Activated naive CD4-positive, alpha-beta T cell treated with anti-CD3 and anti-CD28 coated beads, Interleukin-2, amount 50 U/mL, for 72 hours (primary cell): ENCODE data around the gene RAD52. TPM values are rescaled to one million over a fixed set of nuclear protein-coding genes. Genes with fewer than 3 reads are reported as not detected.

Source experiments
- ATAC-seq, 2 donors: fragments of 150-1000 bp; cut with Tn5 transposase; 2 replicates each; pipeline ENCODE4 v1.10.0; 2021; ENCODE audit warnings: mild to moderate bottlenecking in 2 of 2, moderate library complexity in 2 of 2
- DNase-seq, 2 donors: peaks; one replicate each; pipeline ENCODE4 v3.0.0; 2021 to 2022; ENCODE audit warnings: low spot score in 2 of 2
- H3K27ac Mint-ChIP-seq, 2 donors: one replicate each; pipeline ENCODE4 v1.8.0; 2022; ENCODE audit warnings: mild to moderate bottlenecking in 2 of 2, mixed read lengths in 2 of 2
- H3K36me3 Mint-ChIP-seq, 2 donors: one replicate each; pipeline ENCODE4 v1.8.0; 2022; ENCODE audit warnings: mixed read lengths in 2 of 2
- H3K9me3 Mint-ChIP-seq, 2 donors: one replicate each; pipeline ENCODE4 v1.8.0; 2022; ENCODE audit warnings: mixed read lengths in 2 of 2
- total RNA-seq, 2 donors: library from RNA; stranded (reverse); gene quantifications; one replicate each; pipeline ENCODE4 v1.2.3, GENCODE V29; 2022

Gene RAD52
- total RNA-seq: 10 to 100 TPM in 1 of 2 donors, 1 to 10 TPM in 1; 3.1 to 19.0 TPM

GRCh38 chr12:949453-950191, at the start of gene RAD52:
Gene RAD52, minus strand, starts transcription at chr12:949694. Its CDS starts 16,636 bp downstream, at chr12:933058.
- ATAC-seq (peak; percentile 87 to 88), DNase-seq (peak; percentile 93 to 99)
- Mint-ChIP-seq H3K27ac (peak within 1 kb of the TSS; percentile 92 to 95), H3K9me3 (no peaks in the 10 kb centered on the region), H3K36me3 (peaks cover 9 to 27% of the 10 kb centered on the region in 2 donors)

- no peak for ATAC-seq
Observed at GRCh38 chr12:998020-998874, 48.8 kb upstream of the RAD52 start.

GRCh38 chr12:997505-997904, 48.0 kb upstream of the RAD52 start:
- Mint-ChIP-seq H3K27ac (no peak overlapping the region), H3K36me3 (no peaks in the 10 kb centered on the region), H3K9me3 (no peaks in the 10 kb centered on the region)
- no peak for ATAC-seq
- DNase-seq: no peak

More at GRCh38 chr12:998020-998874, 48.8 kb upstream of the RAD52 start:
- no peak for DNase-seq
- Mint-ChIP-seq H3K27ac (no peak overlapping the region), H3K9me3 (no peaks in the 10 kb centered on the region), H3K36me3 (peaks cover 0 to 1% of the 10 kb centered on the region in 2 donors)

GRCh38 chr12:996881-997280, 47.4 kb upstream of the RAD52 start:
- Mint-ChIP-seq H3K9me3 (no peaks in the 10 kb centered on the region), H3K27ac (no peak overlapping the region), H3K36me3 (peaks cover 0 to under 1% of the 10 kb centered on the region in 2 donors)
- no peak for ATAC-seq
- no peak for DNase-seq

- no peak for ATAC-seq
- H3K27ac Mint-ChIP-seq: no peak overlapping the region
- DNase-seq: no peak
- peaks cover 0 to 17% of the 10 kb centered on the region in 2 donors for H3K36me3 Mint-ChIP-seq
- no peaks in the 10 kb centered on the region for H3K9me3 Mint-ChIP-seq
Observed at GRCh38 chr12:992647-993046, 43.2 kb upstream of the RAD52 start.

- Mint-ChIP-seq H3K36me3 (peaks cover 0 to 17% of the 10 kb centered on the region in 2 donors), H3K27ac (peak overlapping the region; percentile 89 to 93), H3K9me3 (no peaks in the 10 kb centered on the region)
- DNase-seq (no peak), ATAC-seq (peak; percentile 39 to 71)
Observed at GRCh38 chr12:991350-992333, 42.1 kb upstream of the RAD52 start.

- H3K9me3 Mint-ChIP-seq: no peaks in the 10 kb centered on the region
- H3K36me3 Mint-ChIP-seq: peaks cover 0 to 17% of the 10 kb centered on the region in 2 donors
- DNase-seq (peak; percentile 88 to 89), ATAC-seq (peak; percentile 89 to 91)
- peak within 1 kb of the TSS; percentile 89 to 93 for H3K27ac Mint-ChIP-seq
Observed at GRCh38 chr12:990661-991349, 41.3 kb upstream of the RAD52 start, which contains the start of gene ERC1. Gene ERC1, plus strand, starts transcription at chr12:991223. Its CDS starts 36,681 bp downstream, at chr12:1027904.

GRCh38 chr12:989751-990660, 40.5 kb upstream of the RAD52 start:
- Mint-ChIP-seq H3K27ac (peak overlapping the region; percentile 79 to 89), H3K36me3 (peaks cover 0 to 17% of the 10 kb centered on the region in 2 donors), H3K9me3 (no peaks in the 10 kb centered on the region)
- peak; percentile 11 to 23 for ATAC-seq
- peak in 1 of 2 donors; percentile 56 for DNase-seq

- ATAC-seq: no peak
- H3K9me3 Mint-ChIP-seq: no peaks in the 10 kb centered on the region
- H3K36me3 Mint-ChIP-seq: peaks cover 0 to 17% of the 10 kb centered on the region in 2 donors
- H3K27ac Mint-ChIP-seq: peak overlapping the region in 1 of 2 donors; percentile 89
- no peak for DNase-seq
Observed at GRCh38 chr12:989051-989450, 39.6 kb upstream of the RAD52 start.

GRCh38 chr12:988646-989045, 39.2 kb upstream of the RAD52 start:
- no peak overlapping the region for H3K27ac Mint-ChIP-seq
- peaks cover 0 to 17% of the 10 kb centered on the region in 2 donors for H3K36me3 Mint-ChIP-seq
- ATAC-seq: no peak
- no peaks in the 10 kb centered on the region for H3K9me3 Mint-ChIP-seq
- DNase-seq: no peak

- Mint-ChIP-seq H3K27ac (no peak overlapping the region), H3K36me3 (no peaks in the 10 kb centered on the region), H3K9me3 (no peaks in the 10 kb centered on the region)
- DNase-seq: no peak
- ATAC-seq: no peak
Observed at GRCh38 chr12:981961-982360, 32.5 kb upstream of the RAD52 start.

GRCh38 chr12:981176-981828, 31.8 kb upstream of the RAD52 start:
- Mint-ChIP-seq H3K9me3 (no peaks in the 10 kb centered on the region), H3K27ac (no peak overlapping the region), H3K36me3 (no peaks in the 10 kb centered on the region)
- DNase-seq: no peak
- peak in 1 of 2 donors; percentile 73 for ATAC-seq

GRCh38 chr12:979349-979748, 29.9 kb upstream of the RAD52 start:
- Mint-ChIP-seq H3K9me3 (no peaks in the 10 kb centered on the region), H3K36me3 (no peaks in the 10 kb centered on the region), H3K27ac (no peak overlapping the region)
- no peak for ATAC-seq
- no peak for DNase-seq

GRCh38 chr12:977156-977555, 27.7 kb upstream of the RAD52 start:
- DNase-seq: no peak
- H3K27ac Mint-ChIP-seq: no peak overlapping the region
- H3K9me3 Mint-ChIP-seq: no peaks in the 10 kb centered on the region
- ATAC-seq: no peak
- H3K36me3 Mint-ChIP-seq: no peaks in the 10 kb centered on the region
